Activated CD4-positive, alpha-beta T cell treated with anti-CD3 and anti-CD28 coated beads for 24 hours (primary cell): ENCODE results near the gene PEX26.
"Not testable (repeated sequence)": the region's sequence is repeated elsewhere in the genome, so short reads cannot be mapped to it uniquely, and the experiment has no call there.

Source experiments
- DNase-seq, 2 donors: peaks; one replicate each; pipeline ENCODE4 v3.0.0-alpha.2; 2020; ENCODE audit warnings: low read depth in 2 of 2

The PEX26 gene

DNA sequence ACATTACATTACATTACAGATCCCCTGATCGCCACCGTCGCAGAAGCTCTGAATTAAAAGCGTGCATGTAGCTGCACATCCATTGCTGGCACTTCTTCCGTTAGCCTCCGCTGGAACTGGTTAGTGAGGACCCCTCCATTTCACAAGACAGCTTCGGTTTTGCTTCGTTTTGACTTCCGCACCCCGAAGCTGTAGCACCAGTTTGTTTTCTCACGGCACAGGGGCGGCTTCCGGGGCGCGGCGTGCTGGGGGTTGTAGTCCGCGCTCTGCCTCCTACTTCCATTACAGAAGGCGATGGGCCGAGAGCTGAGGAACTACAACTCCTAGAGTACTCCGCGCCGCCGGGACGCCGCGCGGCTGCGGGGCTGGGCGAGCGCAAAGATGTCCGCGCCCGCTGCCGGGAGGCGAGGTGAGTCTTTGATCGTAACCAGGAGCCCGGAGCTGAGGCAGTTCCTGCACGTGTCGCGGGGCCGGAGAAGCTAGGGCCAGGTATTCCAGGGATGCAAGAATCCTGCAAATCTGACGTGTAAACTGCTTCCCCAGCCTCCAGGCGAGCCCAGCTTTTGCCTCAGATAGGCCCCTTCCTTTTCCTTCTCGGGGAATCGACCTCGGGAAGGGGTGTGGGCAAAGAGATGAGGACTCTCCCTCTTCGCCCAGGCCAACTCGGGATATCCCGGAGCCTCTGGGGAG, at the start of gene PEX26:
Gene PEX26, plus strand, starts transcription at position 352 of the 690 bp plus-strand sequence. CDS start 387 bp downstream, outside the sequence.
- DNase-seq, result peak; percentile 90 to 92

DNA sequence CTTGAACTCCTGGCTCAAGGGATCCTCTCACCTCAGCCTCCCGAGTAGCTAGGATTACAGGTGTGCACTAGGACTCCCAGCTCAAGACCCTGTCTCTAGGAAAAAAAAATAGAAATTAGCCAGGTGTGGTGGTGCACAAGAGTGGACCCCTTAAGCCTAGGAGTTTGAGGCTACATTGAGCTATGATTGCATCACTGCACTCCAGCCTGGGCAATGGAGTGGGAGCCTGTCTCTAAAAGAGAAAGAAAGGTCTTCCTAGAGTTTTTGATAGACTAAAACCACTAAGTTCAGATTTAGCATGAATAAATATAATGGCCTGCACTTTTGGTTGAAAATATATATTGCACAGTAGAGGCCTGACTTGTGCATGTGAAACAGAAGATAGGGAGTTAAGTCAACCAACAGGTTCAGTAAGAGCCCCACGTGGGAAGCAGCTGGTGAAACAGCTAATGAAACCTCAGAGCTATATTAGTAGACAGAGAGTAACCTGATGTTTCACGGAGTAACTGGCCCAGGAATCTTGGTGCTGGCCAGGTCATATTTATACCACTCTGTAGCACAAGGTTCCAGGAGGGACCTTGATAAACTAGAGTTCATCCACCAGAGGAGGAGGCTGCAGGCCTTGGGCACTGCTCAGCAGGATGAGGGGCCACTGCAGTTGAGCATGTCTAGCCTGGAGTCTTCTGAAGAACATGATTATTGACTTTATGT, 48.8 kb upstream of the PEX26 start:
- DNase-seq, result no peak

DNA sequence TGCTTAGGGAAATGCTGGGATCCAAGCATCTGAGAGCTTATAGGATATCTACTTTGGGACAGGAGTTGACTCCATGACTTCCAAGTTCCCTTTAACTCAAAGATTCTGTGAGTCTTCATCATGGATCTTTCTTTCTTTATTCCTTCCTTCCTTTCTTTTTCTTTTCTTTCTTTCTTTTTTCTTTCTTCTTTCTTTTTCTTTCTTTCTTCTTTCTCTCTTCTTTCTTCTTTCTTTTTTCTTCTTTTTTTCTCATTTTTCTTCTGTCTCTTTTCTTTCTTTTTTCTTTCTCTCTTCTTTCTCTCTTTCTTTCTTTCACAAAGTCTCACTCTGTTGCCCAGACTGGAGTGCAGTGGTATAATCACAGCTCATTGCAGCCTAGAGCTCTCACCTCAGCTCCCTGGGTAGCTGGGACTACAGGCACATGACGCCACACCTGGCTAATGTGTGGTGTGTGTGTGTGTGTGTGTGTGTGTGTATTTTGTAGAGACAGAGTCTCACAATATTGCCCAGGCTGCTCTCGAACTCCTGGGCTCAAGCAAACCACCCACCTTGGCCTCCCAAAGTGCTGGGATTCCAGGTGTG, 48.0 kb upstream of the PEX26 start:
- no peak for DNase-seq

DNA sequence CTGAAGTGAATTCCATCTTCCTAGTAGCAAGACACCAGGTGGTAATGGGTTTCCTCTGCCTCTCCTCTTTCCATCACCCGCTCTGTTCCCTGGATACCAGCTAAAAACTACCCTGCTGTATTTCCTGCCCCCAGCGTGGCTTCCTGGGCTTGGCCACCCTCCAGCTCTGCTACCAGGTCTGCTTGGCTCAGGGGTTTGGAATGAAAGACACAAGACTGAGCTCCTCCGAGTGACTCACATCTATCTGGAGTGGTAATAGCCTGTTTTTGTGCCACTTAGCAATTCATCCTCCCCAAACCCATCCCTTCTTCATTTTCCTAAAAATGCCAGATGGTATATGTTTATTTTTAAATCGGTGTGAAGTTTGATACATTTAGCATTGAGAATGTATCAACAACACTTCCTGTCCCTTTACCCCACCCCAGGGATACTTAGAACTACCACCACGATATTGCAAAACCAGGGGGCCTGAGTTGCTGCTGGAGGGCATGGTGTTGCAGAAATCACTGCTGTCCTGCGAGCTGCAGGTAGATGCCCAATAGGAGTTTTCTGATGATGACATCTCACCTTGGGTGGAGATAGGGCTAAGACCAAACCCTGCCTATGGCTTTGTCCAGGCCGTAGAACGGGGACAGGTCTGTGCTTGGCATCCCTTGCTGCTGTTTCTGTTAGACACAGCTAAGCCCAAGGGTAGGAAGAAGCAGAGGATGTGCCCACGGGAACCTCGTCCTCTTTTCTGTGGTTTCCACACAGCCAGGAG, 45.9 kb upstream of the PEX26 start:
- DNase-seq, result no peak

DNA sequence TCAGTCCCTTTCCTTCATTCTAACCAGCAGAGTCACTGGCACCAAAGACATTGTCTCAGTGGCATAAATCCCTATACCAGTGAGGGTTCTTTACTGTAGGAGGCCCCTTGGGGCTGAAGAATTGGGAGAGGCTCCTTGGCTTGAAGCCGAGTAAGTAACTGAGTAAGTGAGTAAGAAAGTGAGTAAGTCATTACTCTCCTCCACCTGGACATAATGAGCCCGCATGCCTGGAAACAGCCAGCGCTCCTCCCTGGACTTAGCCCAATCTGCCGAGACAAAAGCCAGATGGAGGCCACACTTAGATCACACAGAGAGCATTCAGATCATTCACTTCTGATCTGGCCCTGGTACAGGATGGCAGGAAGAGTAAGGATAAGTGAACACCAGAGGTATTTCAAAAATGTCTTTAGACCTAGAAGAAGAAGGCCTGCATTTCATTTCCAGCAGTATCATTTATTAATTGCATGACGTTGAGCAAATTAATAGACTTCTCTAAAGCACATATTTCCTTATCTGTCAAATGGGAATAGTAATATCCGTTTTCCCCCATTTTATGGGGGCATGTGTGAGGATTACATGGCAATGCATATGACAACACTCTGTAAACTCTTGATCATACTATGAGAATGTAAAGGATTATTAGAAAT, 45.2 kb upstream of the PEX26 start:
- DNase-seq, result no peak

DNA sequence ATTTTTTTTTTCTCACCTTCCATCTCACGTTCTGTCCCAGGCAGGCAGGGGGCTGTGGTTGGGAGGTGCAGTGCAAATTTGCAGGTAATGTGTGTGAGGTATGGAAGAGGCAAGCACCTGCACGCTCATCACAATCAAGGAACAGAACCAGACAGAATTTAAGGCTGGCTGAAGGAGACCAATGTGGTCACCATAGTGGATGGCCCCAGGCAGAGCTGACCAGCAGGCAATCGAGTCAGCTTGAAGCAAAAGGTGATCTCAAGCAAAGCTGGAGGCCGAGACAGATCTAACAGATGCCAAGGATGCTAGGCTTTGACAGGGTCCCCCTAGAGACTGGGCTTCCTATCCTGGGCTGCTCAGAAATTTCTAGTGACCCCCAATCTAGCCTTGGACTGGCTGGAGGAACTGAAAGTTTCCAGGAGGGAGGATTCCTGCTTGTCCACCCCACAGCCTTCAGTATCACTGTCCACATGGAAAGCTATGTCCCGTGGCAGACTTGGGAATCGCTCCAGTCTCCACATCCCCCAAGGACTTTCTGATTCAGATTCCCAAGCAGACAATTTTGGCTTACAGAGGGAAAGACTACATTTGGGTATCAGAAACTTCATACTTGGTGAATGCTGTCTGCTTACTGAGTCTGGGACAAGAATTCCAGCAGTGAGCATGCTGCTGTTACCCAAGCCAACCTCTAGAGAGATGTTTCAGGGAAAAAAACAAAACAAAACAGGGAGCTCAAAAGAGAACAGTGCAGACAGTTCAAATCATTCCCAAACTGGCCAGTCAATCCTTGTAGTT, 44.4 kb upstream of the PEX26 start:
- DNase-seq, result no peak

DNA sequence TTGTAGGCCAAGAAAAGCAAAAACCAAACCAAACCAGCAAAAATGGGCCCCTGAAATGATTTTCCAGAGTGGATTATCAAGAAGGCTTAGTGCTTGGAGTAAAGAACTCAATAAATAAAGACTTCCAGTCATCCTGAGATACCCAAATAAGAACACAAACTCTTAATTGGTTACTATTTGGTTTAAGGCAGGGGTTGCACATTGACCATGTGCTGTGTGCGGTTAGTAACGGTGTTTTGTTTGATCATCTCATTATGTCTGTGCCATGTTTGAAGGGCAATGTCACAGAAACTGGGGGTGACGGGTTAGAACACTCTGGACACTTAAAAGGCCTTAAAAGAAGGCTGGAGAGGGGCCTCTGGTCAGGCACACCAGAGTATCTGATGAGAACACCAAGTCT, 43.7 kb upstream of the PEX26 start:
- DNase-seq, result no peak

DNA sequence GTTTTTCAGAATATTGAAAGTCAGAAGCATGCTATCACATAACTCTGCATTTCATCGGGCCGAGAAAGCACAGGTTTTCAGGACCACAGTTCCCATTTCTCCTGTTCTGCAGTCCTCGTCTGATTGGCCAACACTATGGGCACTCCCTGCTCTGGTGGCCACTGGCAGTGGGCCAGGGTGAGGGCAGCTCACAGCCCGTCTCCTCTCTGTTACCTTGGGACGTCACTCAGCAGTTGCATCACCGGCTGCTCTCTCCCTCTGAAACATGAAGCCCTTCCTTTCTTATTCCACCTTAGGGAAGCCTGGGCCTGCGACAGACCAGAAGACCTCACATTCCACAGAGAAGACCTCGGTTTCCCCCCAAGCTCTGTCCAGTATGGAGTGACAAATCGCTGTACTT, 42.0 kb upstream of the PEX26 start:
- no peak for DNase-seq

DNA sequence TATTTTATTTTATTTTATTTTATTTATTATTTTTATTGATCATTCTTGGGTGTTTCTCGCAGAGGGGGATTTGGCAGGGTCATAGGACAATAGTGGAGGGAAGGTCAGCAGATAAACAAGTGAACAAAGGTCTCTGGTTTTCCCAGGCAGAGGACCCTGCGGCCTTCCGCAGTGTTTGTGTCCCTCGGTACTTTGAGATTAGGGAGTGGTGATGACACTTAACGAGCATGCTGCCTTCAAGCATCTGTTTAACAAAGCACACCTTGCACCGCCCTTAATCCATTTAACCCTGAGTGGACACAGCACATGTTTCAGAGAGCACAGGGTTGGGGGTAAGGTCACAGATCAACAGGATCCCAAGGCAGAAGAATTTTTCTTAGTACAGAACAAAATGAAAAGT, 36.9 kb upstream of the PEX26 start:
- not testable (repeated sequence) for DNase-seq

DNA sequence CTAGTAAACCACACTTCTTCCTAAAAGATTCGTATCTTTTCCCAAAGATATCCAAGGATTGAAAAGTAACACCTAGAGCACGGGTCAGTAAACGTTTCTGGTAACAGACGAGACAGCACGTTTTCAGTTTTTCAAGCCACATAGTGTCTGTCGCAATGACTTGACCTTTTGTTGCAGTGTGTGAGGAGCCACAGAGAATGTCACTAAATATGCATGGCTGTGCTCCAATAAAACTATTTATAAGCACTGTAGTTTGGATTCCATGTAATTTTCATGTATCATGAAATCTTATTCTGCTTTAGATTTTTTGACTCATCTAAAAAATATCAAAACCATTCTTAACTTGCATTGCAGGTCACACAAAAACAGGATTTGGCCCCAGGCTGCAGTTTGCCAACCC, 35.1 kb upstream of the PEX26 start:
- DNase-seq, result no peak

DNA sequence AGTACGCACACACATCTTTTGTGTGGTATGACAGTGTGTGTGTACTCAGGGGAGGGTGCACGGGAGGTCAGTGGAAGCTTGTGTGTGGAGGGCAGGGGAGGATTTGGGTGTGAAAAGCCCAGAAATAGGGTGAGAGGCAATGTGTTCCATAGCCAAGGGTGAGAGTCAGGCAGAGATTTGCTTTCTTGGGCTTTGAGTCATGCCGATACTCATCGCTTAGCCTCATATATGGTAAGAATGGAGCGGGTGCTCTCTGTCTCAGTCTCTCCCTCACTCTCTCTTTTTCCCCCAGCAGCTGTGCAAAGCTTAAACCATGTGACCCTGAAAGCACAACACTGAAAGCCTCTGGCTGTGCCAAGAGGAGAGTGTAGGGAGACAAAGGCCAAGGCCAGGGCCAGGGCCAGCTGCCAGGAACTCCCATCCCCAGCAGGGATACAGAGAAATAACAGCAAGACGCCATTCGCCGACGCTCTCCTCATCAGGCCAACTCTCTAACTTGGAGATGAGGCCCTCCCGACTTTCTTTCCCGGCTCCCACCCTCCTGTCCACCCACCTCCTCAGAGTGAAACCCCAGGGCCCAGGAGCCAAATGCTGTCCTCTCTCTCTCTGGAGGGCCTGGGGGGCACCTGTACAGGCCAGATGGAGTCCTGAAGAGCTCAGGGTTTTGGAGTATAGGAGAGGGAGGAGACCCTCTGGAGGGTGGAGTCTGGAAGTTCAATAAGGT, 33.1 kb upstream of the PEX26 start:
- DNase-seq, result no peak

DNA sequence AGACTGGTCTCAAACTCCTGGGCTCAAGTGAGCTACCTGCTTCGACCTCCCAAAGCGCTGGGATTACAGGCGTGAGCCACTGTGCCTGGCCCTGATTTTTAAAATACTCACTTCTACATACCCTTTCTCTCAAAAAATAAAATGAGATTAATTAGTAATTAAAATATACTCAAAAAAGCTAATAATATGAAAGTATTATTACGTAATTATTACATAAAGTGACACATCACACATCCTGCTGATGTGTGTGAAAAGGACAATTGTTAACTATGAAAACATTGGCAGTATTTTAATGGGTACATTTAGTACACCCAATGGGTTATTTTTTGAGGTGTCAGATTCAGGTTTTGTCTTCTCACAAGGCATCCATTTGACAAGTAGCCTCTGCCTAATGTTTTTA, 32.0 kb upstream of the PEX26 start:
- no peak for DNase-seq

DNA sequence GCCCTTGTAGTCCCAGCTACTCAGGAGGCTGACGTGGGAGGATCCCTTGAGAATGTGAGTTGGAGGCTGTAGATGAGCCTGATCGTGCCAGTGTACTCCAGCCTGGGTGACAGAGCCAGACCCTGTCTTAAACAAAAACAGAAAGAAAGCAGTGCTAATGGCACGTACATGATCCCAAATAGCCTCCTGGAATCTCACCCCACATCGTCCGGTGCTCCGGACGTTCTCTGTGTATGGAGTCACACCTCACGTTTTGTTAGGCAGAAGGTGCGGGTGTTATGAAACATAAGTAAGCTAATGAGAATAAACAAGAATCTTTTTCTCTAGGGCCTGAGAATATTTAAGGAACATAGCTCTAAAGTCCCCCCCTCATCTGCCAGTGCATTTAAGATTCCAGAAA, 29.7 kb upstream of the PEX26 start:
- DNase-seq, result no peak

DNA sequence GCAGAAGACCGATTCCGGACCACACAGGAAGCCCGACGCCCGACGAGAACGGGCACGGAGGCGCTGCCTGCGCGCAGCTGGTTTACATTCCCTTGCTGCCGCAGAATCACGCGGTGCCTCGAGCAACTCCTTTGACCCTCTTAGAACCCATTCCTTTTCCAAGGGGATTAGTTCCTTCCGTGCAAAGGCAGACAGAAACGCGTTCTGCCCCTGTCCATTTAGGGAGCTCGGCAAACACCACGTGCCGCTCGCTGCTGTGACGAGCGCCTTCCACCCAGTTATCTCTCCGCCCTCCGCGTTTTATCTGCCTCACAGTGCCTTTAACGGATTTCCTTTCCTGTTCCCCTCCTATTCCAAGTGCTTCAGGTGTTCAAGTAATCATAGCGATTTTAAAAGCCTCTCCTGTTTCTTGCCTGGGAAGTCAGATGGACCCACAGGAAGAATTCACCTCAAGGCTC, 29.3 kb upstream of the PEX26 start:
- no peak for DNase-seq

DNA sequence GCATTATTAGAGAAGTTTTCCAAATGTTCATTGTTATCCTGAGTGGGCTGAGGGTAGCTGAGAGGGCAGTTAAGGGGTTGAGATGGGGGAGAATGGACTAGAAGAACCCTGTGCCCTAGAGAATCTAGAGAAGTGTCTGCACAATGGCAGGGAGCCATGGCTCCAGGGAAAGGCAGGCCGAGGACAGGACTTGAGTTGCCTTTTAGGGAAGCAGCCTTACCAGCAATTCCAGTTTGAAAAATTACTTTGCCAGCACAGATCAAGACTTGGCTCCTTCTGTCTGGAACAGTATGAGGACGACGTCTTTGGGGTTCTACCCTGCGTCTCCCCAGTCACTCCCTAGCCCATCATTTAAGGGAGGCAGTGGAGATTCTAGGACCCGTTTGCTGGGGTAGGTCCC, 27.7 kb upstream of the PEX26 start:
- no peak for DNase-seq

DNA sequence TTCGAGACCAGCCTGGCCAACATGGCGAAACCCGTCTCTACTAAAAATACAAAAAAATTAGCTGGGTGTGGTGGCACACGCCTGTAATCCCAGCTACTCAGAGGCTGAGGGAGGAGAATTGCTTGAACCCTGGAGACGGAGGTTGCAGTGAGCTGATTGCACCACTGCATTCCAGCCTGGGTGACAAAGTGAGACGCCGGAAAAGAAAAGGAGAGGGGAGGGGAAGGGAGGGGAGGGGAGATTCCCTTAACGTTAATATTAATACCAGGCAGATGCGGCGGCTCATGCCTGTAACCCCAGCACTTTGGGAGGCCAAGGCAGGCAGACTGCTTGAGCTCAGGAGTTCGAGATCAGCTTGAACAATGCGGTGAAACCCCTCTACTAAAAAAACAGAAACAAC, 26.7 kb upstream of the PEX26 start:
- DNase-seq, result not testable (repeated sequence)

DNA sequence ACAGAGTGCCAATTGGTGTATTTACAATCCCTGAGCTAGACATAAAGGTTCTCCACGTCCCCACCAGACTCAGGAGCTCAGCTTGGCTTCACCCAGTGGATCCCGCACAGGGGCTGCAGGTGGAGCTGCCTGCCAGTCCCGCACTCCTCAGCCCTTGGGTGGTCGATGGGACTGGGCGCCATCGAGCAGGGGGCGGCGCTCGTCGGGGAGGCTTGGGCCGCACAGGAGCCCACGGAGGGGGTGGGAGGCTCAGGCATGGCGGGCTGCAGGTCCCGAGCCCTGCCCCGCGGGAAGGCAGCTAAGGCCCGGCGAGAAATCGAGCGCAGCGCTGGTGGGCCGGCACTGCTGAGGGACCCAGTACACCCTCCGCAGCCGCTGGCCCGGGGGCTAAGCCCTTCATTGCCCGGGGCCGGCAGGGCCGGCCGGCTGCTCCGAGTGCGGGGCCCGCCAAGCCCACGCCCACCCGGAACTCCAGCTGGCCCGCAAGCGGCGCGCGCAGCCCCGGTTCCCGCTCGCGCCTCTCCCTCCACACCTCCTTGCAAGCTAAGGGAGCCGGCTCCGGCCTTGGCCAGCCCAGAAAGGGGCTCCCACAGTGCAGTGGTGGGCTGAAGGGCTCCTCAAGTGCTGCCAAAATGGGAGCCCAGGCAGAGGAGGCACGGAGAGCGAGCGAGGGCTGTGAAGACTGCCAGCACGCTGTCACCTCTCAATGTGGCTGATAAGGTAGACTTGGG, 24.4 kb upstream of the PEX26 start:
- not testable (repeated sequence) for DNase-seq

DNA sequence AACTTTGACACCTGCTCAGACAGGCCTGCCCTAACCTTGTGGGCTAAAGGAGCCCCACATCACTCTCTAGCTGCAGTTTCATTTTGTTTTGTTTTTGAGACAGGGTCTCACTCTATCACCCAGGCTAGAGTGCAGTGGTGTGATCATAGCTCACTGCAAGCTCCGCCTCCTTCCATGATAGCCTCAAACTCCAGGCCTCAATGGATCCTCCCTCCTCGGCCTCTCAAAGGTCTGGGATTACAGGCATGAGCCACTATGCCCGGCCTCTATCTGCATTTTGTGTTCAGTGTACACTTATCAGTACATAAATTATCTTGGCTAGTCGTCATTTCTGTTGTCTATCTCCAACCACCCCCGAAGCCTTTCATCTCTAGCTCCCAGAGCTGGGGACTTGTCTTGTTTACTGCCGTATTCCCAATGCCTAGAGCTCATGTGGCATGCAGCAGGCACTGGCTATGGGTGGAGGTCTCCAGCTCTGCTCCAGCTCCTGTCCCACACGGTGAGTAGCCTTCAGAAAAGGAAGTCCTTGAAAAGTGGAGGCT, 22.1 kb upstream of the PEX26 start:
- no peak for DNase-seq

DNA sequence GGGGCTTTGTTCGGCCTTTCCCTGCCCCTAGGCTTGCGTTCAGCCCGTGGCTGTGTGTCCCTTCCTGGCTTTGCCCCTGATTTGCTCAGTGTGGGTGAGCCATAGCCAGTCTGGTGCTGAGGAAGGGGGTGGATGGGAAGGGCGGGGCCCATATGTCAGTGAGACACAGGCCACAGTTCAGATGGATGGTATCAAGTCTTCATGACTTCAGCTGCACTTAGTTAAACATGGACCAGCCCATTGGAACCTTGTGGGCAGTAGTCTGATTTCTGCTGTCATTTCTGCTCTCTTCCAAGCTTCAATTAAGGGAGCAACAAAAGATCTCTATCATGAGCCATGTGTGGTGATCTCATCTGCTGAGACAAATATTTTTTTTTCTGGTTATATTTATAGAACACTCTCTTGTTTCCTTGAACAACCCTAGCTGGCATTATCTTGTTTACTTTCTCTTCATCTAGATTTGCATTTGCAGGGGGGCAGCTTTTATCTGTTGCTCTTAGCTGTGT, 21.6 kb upstream of the PEX26 start:
- DNase-seq, result no peak
